ENCODE data around the gene KPNA6.
"Not testable (repeated sequence)": the region's sequence is repeated elsewhere in the genome, so short reads cannot be mapped to it uniquely, and the experiment has no call there.

The KPNA6 gene

GRCh38 chr1:32133950-32134280 is 26.1 kb downstream of the KPNA6 start:
- not testable (repeated sequence) for DNase-seq (ENCODE audit: extremely low spot score, insufficient read length, low read depth); FAIRE-seq

- DNase-seq (ENCODE audit: extremely low spot score, insufficient read length, low read depth), result no peak
- no peak for FAIRE-seq
Measured at GRCh38 chr1:32137111-32137510, 29.3 kb downstream of the KPNA6 start.

GRCh38 chr1:32138965-32139364 is 31.1 kb downstream of the KPNA6 start:
- DNase-seq (ENCODE audit: extremely low spot score, insufficient read length, low read depth), result no peak

GRCh38 chr1:32142446-32143301 is 34.8 kb downstream of the KPNA6 start:
- FAIRE-seq (no peak), DNase-seq (ENCODE audit: extremely low spot score, insufficient read length, low read depth) (no peak)

More at GRCh38 chr1:32138965-32139364, 31.1 kb downstream of the KPNA6 start:
- no peak for FAIRE-seq

- not testable (repeated sequence) for DNase-seq (ENCODE audit: extremely low spot score, insufficient read length, low read depth); FAIRE-seq
Measured at GRCh38 chr1:32143302-32143695, 35.4 kb downstream of the KPNA6 start.

GRCh38 chr1:32144033-32144432 is 36.2 kb downstream of the KPNA6 start:
- DNase-seq (ENCODE audit: extremely low spot score, insufficient read length, low read depth) (no peak), FAIRE-seq (no peak)

GRCh38 chr1:32147799-32148198 is 39.9 kb downstream of the KPNA6 start:
- FAIRE-seq; DNase-seq (ENCODE audit: extremely low spot score, insufficient read length, low read depth): not testable (repeated sequence)

- FAIRE-seq (no peak), DNase-seq (ENCODE audit: extremely low spot score, insufficient read length, low read depth) (no peak)
Measured at GRCh38 chr1:32150847-32151246, 43.0 kb downstream of the KPNA6 start.

- DNase-seq (ENCODE audit: extremely low spot score, insufficient read length, low read depth), result no peak
- FAIRE-seq, result no peak
Measured at GRCh38 chr1:32151319-32151787, 43.5 kb downstream of the KPNA6 start.

- FAIRE-seq, result peak; percentile 73
- DNase-seq (ENCODE audit: extremely low spot score, insufficient read length, low read depth), result no peak
Measured at GRCh38 chr1:32159189-32159588, 51.3 kb downstream of the KPNA6 start.

GRCh38 chr1:32163405-32163804 is 55.5 kb downstream of the KPNA6 start:
- FAIRE-seq, result no peak

GRCh38 chr1:32165633-32166032 is 57.8 kb downstream of the KPNA6 start:
- DNase-seq (ENCODE audit: extremely low spot score, insufficient read length, low read depth); FAIRE-seq: not testable (repeated sequence)

More at GRCh38 chr1:32163405-32163804, 55.5 kb downstream of the KPNA6 start:
- no peak for DNase-seq (ENCODE audit: extremely low spot score, insufficient read length, low read depth)

GRCh38 chr1:32170991-32171390 is 63.1 kb downstream of the KPNA6 start:
- DNase-seq (ENCODE audit: extremely low spot score, insufficient read length, low read depth), result no peak
- FAIRE-seq, result no peak

GRCh38 chr1:32172621-32173245 is 64.9 kb downstream of the KPNA6 start:
- DNase-seq (ENCODE audit: extremely low spot score, insufficient read length, low read depth), result no peak
- no peak for FAIRE-seq

GRCh38 chr1:32178380-32179192 is 70.7 kb downstream of the KPNA6 start:
- no peak for DNase-seq (ENCODE audit: extremely low spot score, insufficient read length, low read depth)
- no peak for FAIRE-seq

GRCh38 chr1:32179193-32179442 is 71.3 kb downstream of the KPNA6 start:
- no peak for FAIRE-seq
- no peak for DNase-seq (ENCODE audit: extremely low spot score, insufficient read length, low read depth)

GRCh38 chr1:32179443-32180185 is 71.8 kb downstream of the KPNA6 start, which contains the start of gene TXLNA:
Gene TXLNA (plus strand): TSS chr1:32179675. CDS start chr1:32180346, 671 bp downstream.
- peak; percentile 96 for DNase-seq (ENCODE audit: extremely low spot score, insufficient read length, low read depth)
- peak; percentile 92 for FAIRE-seq

- DNase-seq (ENCODE audit: extremely low spot score, insufficient read length, low read depth) (no peak), FAIRE-seq (peak; percentile 31)
Measured at GRCh38 chr1:32180186-32181060, 72.6 kb downstream of the KPNA6 start.

- FAIRE-seq, result no peak
Measured at GRCh38 chr1:32181065-32181464, 73.2 kb downstream of the KPNA6 start.

More at GRCh38 chr1:32181065-32181464, 73.2 kb downstream of the KPNA6 start:
- DNase-seq (ENCODE audit: extremely low spot score, insufficient read length, low read depth), result no peak

All from GM18507 (cell line).